ENCODE data around the gene PTPRN2.
"Not testable (repeated sequence)": the region's sequence is repeated elsewhere in the genome, so short reads cannot be mapped to it uniquely, and the experiment has no call there.

GRCh38 chr7:157697287-157697686 is 890.3 kb downstream of the PTPRN2 start:
- TF ChIP-seq ZNF574 (CRISPR knock-in tag; IDR thresholded peaks at IDR 0.05); CTCF (CRISPR knock-in tag; IDR thresholded peaks at IDR 0.05); ZBTB49 (CRISPR knock-in tag; IDR thresholded peaks at IDR 0.05; ENCODE audit: borderline replicate concordance); TBP (CRISPR knock-in tag; IDR thresholded peaks at IDR 0.05); ATF3 (CRISPR knock-in tag; IDR thresholded peaks at IDR 0.05): not testable (repeated sequence)
